Activated T-cell treated with anti-CD3 and anti-CD28 coated beads, Interleukin-2, amount 50 U/mL, for 72 hours (primary cell): ENCODE measurements around the gene VTI1A. TPM values are rescaled to one million over a fixed set of nuclear protein-coding genes. Genes with fewer than 3 reads are reported as not detected.

Experiments used
- ATAC-seq, 2 donors: fragments of 150-1000 bp; cut with Tn5 transposase; replicated peaks in 1 of 2; 2 replicates each; pipeline ENCODE4 v1.10.0; 2021; ENCODE audit warnings: moderate library complexity in 2 of 2, mild to moderate bottlenecking in 1 of 2
- DNase-seq, 2 donors: peaks; one replicate each; pipeline ENCODE4 v3.0.0; 2021 to 2022; ENCODE audit warnings: mixed read lengths in 1 of 2
- H3K27ac Mint-ChIP-seq: one replicate; pipeline ENCODE4 v1.8.0; 2022; ENCODE audit warnings: mild to moderate bottlenecking, moderate library complexity, mixed read lengths
- H3K27me3 Mint-ChIP-seq: one replicate; pipeline ENCODE4 v1.8.0; 2022; ENCODE audit warnings: low read depth, mixed read lengths
- H3K36me3 Mint-ChIP-seq, 2 donors: one replicate each; pipeline ENCODE4 v1.8.0; 2022; ENCODE audit warnings: mixed read lengths in 2 of 2, mild to moderate bottlenecking in 1 of 2; ENCODE audit not compliant: insufficient read depth in 2 of 2
- H3K4me1 Mint-ChIP-seq: one replicate; pipeline ENCODE4 v1.8.0; 2022; ENCODE audit warnings: low read depth, mixed read lengths
- H3K4me3 Mint-ChIP-seq, 2 donors: one replicate each; pipeline ENCODE4 v1.8.0; 2022; ENCODE audit warnings: mild to moderate bottlenecking in 2 of 2, mixed read lengths in 2 of 2, moderate library complexity in 2 of 2
- H3K9me3 Mint-ChIP-seq, 2 donors: one replicate each; pipeline ENCODE4 v1.8.0; 2022; ENCODE audit warnings: mixed read lengths in 2 of 2
- total RNA-seq, 2 donors: library from RNA; stranded (reverse); gene quantifications; one replicate each; pipeline ENCODE4 v1.2.3, GENCODE V29; 2022

The VTI1A gene
- total RNA-seq, 2 donors from 2014 or later = 65.5 to 71.8 TPM

GRCh38 chr10:112815269-112816032 lies 368.4 kb downstream of the VTI1A start:
- ATAC-seq = no peak
- H3K4me1 Mint-ChIP-seq = peaks cover 23% of the 10 kb centered on the region
- DNase-seq = no peak
- H3K27me3 Mint-ChIP-seq = no peaks in the 10 kb centered on the region
- H3K4me3 Mint-ChIP-seq = no peak overlapping the region
- peaks cover 0 to 4% of the 10 kb centered on the region in 2 donors for H3K36me3 Mint-ChIP-seq
- no peak overlapping the region for H3K27ac Mint-ChIP-seq
- H3K9me3 Mint-ChIP-seq = no peaks in the 10 kb centered on the region

GRCh38 chr10:112816033-112816430 lies 369.0 kb downstream of the VTI1A start:
- Mint-ChIP-seq H3K27ac (peak overlapping the region; percentile 72), H3K4me1 (peaks cover 23% of the 10 kb centered on the region), H3K27me3 (no peaks in the 10 kb centered on the region), H3K4me3 (no peak overlapping the region), H3K9me3 (no peaks in the 10 kb centered on the region), H3K36me3 (peaks cover 0 to 4% of the 10 kb centered on the region in 2 donors)
- ATAC-seq (no peak), DNase-seq (no peak)

GRCh38 chr10:112816891-112817290 lies 369.9 kb downstream of the VTI1A start:
- Mint-ChIP-seq H3K27me3 (no peaks in the 10 kb centered on the region), H3K4me1 (peaks cover 23% of the 10 kb centered on the region), H3K9me3 (no peaks in the 10 kb centered on the region), H3K27ac (no peak overlapping the region), H3K4me3 (no peak overlapping the region), H3K36me3 (peaks cover 0 to 4% of the 10 kb centered on the region in 2 donors)
- ATAC-seq (no peak), DNase-seq (no peak)

GRCh38 chr10:112817981-112818777 lies 371.2 kb downstream of the VTI1A start:
- DNase-seq (no peak), ATAC-seq (no peak)
- peaks cover 0 to 4% of the 10 kb centered on the region in 2 donors for H3K36me3 Mint-ChIP-seq
- no peak overlapping the region for H3K27ac Mint-ChIP-seq
- no peaks in the 10 kb centered on the region for H3K27me3 Mint-ChIP-seq
- H3K4me1 Mint-ChIP-seq = peaks cover 20% of the 10 kb centered on the region
- no peaks in the 10 kb centered on the region for H3K9me3 Mint-ChIP-seq
- H3K4me3 Mint-ChIP-seq = no peak overlapping the region

GRCh38 chr10:112819231-112819630 lies 372.2 kb downstream of the VTI1A start:
- ATAC-seq (no peak), DNase-seq (no peak)
- Mint-ChIP-seq H3K27me3 (no peaks in the 10 kb centered on the region), H3K4me1 (peaks cover 9% of the 10 kb centered on the region), H3K27ac (no peak overlapping the region), H3K36me3 (peaks cover 0 to 4% of the 10 kb centered on the region in 2 donors), H3K4me3 (no peak overlapping the region), H3K9me3 (no peaks in the 10 kb centered on the region)

DNA sequence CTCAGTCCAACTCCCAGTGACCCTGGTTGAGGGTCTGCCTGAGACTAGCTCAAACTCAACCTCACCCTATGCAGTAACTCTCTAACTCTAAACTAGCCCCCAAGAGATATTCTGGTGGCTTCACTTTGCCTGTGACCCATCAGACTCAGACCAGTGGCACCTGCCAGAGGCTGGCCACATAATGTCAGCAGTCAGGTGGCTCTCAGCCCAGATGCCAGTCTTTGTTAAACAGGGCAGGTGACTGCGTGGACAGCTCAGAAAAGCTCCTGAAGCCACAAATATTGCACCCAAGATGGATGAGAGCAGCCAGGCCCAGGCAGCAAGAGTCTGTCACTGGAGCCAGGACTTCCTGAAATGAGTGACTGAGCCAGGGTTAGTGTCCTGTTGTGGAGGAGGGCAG lies 373.3 kb downstream of the VTI1A start:
- peaks cover 0 to 2% of the 10 kb centered on the region in 2 donors for H3K36me3 Mint-ChIP-seq
- DNase-seq = no peak

GRCh38 chr10:112821038-112821437 lies 374.0 kb downstream of the VTI1A start:
- DNase-seq (no peak), ATAC-seq (no peak)
- no peak overlapping the region for H3K27ac Mint-ChIP-seq
- no peak overlapping the region for H3K4me3 Mint-ChIP-seq
- H3K4me1 Mint-ChIP-seq = no peaks in the 10 kb centered on the region
- no peaks in the 10 kb centered on the region for H3K27me3 Mint-ChIP-seq
- H3K9me3 Mint-ChIP-seq = no peaks in the 10 kb centered on the region
- peaks cover 0 to under 1% of the 10 kb centered on the region in 2 donors for H3K36me3 Mint-ChIP-seq

More for the DNA sequence above, 373.3 kb downstream of the VTI1A start:
- Mint-ChIP-seq H3K9me3 (no peaks in the 10 kb centered on the region), H3K4me1 (peaks cover 3% of the 10 kb centered on the region), H3K27ac (no peak overlapping the region), H3K27me3 (no peaks in the 10 kb centered on the region), H3K4me3 (no peak overlapping the region)
- no peak for ATAC-seq

DNA sequence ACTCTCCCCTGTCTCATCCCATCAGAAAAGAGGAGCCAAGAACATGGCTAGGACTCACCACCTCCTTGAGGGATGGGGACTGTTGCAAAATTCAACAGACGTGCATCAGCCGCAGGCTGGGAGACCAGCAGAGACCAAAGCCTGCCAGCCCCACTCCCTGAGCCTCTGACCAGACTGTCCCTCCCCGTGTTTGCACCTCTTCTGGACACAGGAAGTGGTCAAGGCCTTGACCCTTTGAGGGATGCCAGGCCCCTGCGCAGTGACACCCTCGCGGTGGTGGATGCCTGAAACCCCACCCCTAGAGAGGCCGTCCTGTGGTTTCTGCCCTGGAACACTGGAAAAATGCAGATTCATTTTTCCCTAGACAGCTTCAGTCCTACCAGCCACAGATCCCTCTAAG lies 374.6 kb downstream of the VTI1A start:
- Mint-ChIP-seq H3K4me1 (no peaks in the 10 kb centered on the region), H3K27me3 (no peaks in the 10 kb centered on the region), H3K36me3 (no peaks in the 10 kb centered on the region), H3K27ac (no peak overlapping the region), H3K9me3 (no peaks in the 10 kb centered on the region), H3K4me3 (no peak overlapping the region)
- ATAC-seq (no peak), DNase-seq (no peak)

- no peak overlapping the region for H3K4me3 Mint-ChIP-seq
- no peak for DNase-seq
- no peaks in the 10 kb centered on the region for H3K36me3 Mint-ChIP-seq
- no peak for ATAC-seq
- H3K27ac Mint-ChIP-seq = no peak overlapping the region
- no peaks in the 10 kb centered on the region for H3K4me1 Mint-ChIP-seq
- no peaks in the 10 kb centered on the region for H3K27me3 Mint-ChIP-seq
- H3K9me3 Mint-ChIP-seq = no peaks in the 10 kb centered on the region
Measured at GRCh38 chr10:112823007-112823406, 376.0 kb downstream of the VTI1A start.

DNA sequence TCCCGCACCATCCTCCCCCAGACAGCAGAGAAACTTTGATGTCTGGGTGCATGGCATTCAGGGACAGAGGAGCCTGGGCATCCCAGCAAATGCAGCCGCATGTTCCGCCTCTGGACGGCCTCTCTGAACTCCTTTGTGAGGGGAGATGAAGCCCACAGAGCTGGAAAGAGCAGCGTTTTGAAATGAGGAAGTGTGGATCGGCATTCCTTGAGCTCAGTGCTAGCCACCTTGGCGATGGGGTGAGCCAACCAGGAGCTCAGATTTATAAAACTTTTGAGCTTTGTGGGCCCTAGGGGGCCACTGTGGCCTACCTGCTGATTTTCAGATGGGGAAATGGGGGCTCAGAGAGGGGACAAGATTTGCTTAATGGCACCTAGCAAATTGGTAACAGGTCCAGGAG lies 376.6 kb downstream of the VTI1A start:
- H3K4me1 Mint-ChIP-seq = no peaks in the 10 kb centered on the region
- H3K27ac Mint-ChIP-seq = no peak overlapping the region
- H3K36me3 Mint-ChIP-seq = no peaks in the 10 kb centered on the region
- no peak overlapping the region for H3K4me3 Mint-ChIP-seq
- no peaks in the 10 kb centered on the region for H3K27me3 Mint-ChIP-seq
- ATAC-seq (no peak), DNase-seq (no peak)
- H3K9me3 Mint-ChIP-seq = no peaks in the 10 kb centered on the region

DNA sequence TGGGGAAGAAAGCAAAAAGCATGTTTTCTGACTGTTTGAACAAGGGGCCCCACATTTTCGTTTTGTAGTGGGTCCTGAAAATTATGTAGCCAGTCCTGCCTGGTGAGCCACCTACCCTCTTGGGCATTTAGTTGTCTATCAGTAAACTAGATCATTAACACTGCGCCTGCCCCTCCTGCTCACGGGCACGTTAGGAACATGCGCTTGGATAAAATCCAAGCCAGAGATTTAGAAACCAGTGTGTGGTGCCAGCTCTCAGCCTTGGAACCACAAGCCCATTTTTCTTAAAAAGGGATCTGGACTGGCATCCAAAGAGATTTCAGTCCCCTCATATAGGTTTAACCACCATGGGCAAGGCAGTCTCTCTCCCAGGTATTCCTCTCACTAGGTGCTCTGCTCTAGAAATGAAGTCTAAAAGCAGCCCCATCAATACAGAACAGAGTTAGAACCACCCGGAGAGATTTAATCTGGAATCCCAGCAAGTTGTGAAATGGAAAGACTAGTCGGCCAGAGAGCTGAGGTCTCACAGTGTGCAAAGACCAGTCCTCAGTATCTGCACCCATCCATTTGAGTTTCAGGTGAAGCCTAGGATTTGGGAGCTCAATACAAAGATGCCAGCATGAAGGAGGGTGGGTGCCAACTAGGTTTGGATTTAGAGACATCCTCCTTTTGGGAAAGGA lies 379.1 kb downstream of the VTI1A start:
- Mint-ChIP-seq H3K9me3 (no peaks in the 10 kb centered on the region), H3K4me3 (no peak overlapping the region), H3K4me1 (no peaks in the 10 kb centered on the region), H3K27ac (no peak overlapping the region), H3K36me3 (no peaks in the 10 kb centered on the region), H3K27me3 (no peaks in the 10 kb centered on the region)
- ATAC-seq (no peak), DNase-seq (no peak)

GRCh38 chr10:112827086-112827485 lies 380.1 kb downstream of the VTI1A start:
- Mint-ChIP-seq H3K4me3 (no peak overlapping the region), H3K27ac (no peak overlapping the region), H3K9me3 (no peaks in the 10 kb centered on the region), H3K36me3 (no peaks in the 10 kb centered on the region), H3K4me1 (no peaks in the 10 kb centered on the region), H3K27me3 (no peaks in the 10 kb centered on the region)
- ATAC-seq (no peak), DNase-seq (no peak)

DNA sequence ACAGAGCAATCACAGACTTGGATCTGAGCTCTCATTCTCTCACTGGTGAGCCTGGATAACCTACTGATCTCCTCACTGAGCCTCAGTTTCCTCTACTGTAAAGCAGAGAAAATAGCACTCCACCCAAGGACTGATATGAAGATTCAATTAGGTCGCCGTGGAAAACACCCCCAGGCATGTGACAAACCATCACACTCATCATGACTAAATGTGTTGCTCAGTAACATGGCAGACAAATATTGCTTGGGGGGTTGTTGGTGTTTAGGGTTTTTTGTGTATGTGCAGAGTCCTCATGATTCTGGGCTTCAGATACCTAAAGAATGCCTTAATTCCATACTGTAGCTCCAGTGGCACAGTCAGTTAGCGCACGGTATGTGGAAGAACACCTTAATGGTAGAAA lies 380.9 kb downstream of the VTI1A start:
- no peaks in the 10 kb centered on the region for H3K4me1 Mint-ChIP-seq

More for the DNA sequence above, 380.9 kb downstream of the VTI1A start:
- Mint-ChIP-seq H3K36me3 (no peaks in the 10 kb centered on the region), H3K4me3 (no peak overlapping the region), H3K27ac (no peak overlapping the region), H3K27me3 (no peaks in the 10 kb centered on the region), H3K9me3 (no peaks in the 10 kb centered on the region)
- no peak for DNase-seq
- no peak for ATAC-seq
